Natural killer cell (primary cell): ENCODE results near the gene PRUNE2. TPM values are rescaled to one million over a fixed set of nuclear protein-coding genes. Genes with fewer than 3 reads are reported as not detected.

ENCODE experiments used
- ATAC-seq, 3 donors: fragments of 150-1000 bp in 2 of 3; fragments of 200-7000 bp in 1 of 3; cut with Tn5 transposase; 1 replicate in 1 of 3; 2 replicates in 2 of 3; pipeline ENCODE4 v1.10.0; 2021; ENCODE audit warnings: mild to moderate bottlenecking in 2 of 3, moderate library complexity in 2 of 3
- DNase-seq, 2 donors: peaks; one replicate each; pipeline versions ENCODE4 v3.0.0 to v3.0.0-alpha.2; 2013 to 2021; ENCODE audit warnings: mixed read lengths in 1 of 2
- H3K27ac ChIP-seq: one replicate; pipeline ENCODE4 v1.5.1; 2013; ENCODE audit warnings: mild to moderate bottlenecking, low read length
- H3K27me3 ChIP-seq: one replicate; pipeline ENCODE4 v1.6.1; 2013; ENCODE audit warnings: low read length; ENCODE audit not compliant: control insufficient read depth, insufficient read depth
- H3K36me3 ChIP-seq: one replicate; pipeline ENCODE4 v1.6.1; 2013; ENCODE audit warnings: low read length; ENCODE audit not compliant: control insufficient read depth, insufficient read depth
- H3K4me1 ChIP-seq: one replicate; pipeline ENCODE4 v1.6.1; 2013; ENCODE audit warnings: low read length; ENCODE audit not compliant: control insufficient read depth, insufficient read depth
- H3K4me3 ChIP-seq: one replicate; pipeline ENCODE4 v1.5.1; 2013; ENCODE audit warnings: low read length
- H3K9me3 ChIP-seq: one replicate; pipeline ENCODE4 v1.6.1; 2013; ENCODE audit warnings: low read length; ENCODE audit not compliant: control insufficient read depth, insufficient read depth
- H3K27ac Mint-ChIP-seq, 2 donors: one replicate each; pipeline ENCODE4 v1.8.0; 2022; ENCODE audit warnings: mild to moderate bottlenecking in 2 of 2, mixed read lengths in 2 of 2, moderate library complexity in 1 of 2
- H3K27me3 Mint-ChIP-seq, 2 donors: one replicate each; pipeline ENCODE4 v1.8.0; 2022; ENCODE audit warnings: low read depth in 2 of 2, mixed read lengths in 2 of 2
- H3K36me3 Mint-ChIP-seq: one replicate; pipeline ENCODE4 v1.8.0; 2022; ENCODE audit warnings: mixed read lengths
- H3K4me1 Mint-ChIP-seq, 2 donors: one replicate each; pipeline ENCODE4 v1.8.0; 2022; ENCODE audit warnings: mixed read lengths in 2 of 2
- H3K4me3 Mint-ChIP-seq: one replicate; pipeline ENCODE4 v1.8.0; 2022; ENCODE audit warnings: mild to moderate bottlenecking, moderate library complexity, mixed read lengths
- H3K9me3 Mint-ChIP-seq, 2 donors: one replicate each; pipeline ENCODE4 v1.8.0; 2022; ENCODE audit warnings: mixed read lengths in 2 of 2
- WGBS: methylation state at CpG from one replicate; pipeline ENCODE4 v1.1.7; 2013; ENCODE audit warnings: missing lambda C conversion rate; ENCODE audit not compliant: insufficient coverage; 5-methylcytosine and 5-hydroxymethylcytosine counted together
- intact Hi-C: fragments of 100-400 bp; cut with micrococcal nuclease; formaldehyde crosslinking; loops from one replicate; pipeline ENCODE4 v1.14.2; 2022
- total RNA-seq, 4 donors: library from RNA; stranded (reverse); fragments of 120-200 nt in 1 of 4; gene quantifications; one replicate each; pipeline versions ENCODE4 v1.2.3 to v1.2.4, GENCODE V29; 2013 to 2022
- TF ChIP-seq, protein P1 (sequence below): fragments of 200-600 bp; IDR thresholded peaks from one replicate; pipeline ENCODE4 v1.8.0; 2022; ENCODE audit warnings: antibody characterized with exemption

PRUNE2 gene
- total RNA-seq, 3 donors from 2014 or later (not counting 1 experiment from before 2014, with no cell fraction given), result 0.43 to 0.45 TPM; not detected in 1

GRCh38 chr9:76738402-76738801, 167.5 kb downstream of the PRUNE2 start:
- H3K36me3 ChIP-seq, result no peaks in the 10 kb centered on the region
- Mint-ChIP-seq H3K9me3 (peaks cover 0 to 2% of the 10 kb centered on the region in 2 donors), H3K4me1 (no peaks in the 10 kb centered on the region), H3K27me3 (peaks cover 13 to 51% of the 10 kb centered on the region in 2 donors), H3K36me3 (no peaks in the 10 kb centered on the region), H3K4me3 (no peak overlapping the region), H3K27ac (no peak overlapping the region)
- ATAC-seq, result no peak
- H3K27me3 ChIP-seq, result no peaks in the 10 kb centered on the region
- no peaks in the 10 kb centered on the region for H3K9me3 ChIP-seq
- no peaks in the 10 kb centered on the region for H3K4me1 ChIP-seq
- no peak overlapping the region for H3K4me3 ChIP-seq
- DNase-seq, result no peak
- intact Hi-C loops, result no loop called here
- TF ChIP-seq, protein P1, sequence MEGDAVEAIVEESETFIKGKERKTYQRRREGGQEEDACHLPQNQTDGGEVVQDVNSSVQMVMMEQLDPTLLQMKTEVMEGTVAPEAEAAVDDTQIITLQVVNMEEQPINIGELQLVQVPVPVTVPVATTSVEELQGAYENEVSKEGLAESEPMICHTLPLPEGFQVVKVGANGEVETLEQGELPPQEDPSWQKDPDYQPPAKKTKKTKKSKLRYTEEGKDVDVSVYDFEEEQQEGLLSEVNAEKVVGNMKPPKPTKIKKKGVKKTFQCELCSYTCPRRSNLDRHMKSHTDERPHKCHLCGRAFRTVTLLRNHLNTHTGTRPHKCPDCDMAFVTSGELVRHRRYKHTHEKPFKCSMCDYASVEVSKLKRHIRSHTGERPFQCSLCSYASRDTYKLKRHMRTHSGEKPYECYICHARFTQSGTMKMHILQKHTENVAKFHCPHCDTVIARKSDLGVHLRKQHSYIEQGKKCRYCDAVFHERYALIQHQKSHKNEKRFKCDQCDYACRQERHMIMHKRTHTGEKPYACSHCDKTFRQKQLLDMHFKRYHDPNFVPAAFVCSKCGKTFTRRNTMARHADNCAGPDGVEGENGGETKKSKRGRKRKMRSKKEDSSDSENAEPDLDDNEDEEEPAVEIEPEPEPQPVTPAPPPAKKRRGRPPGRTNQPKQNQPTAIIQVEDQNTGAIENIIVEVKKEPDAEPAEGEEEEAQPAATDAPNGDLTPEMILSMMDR, result no peak
- H3K27ac ChIP-seq, result no peak overlapping the region
- 91% methylated on average over 4 of the region's 5 CpGs for WGBS

GRCh38 chr9:76737154-76737902, 168.6 kb downstream of the PRUNE2 start:
- Histone ChIP-seq H3K27me3 (no peaks in the 10 kb centered on the region), H3K9me3 (no peaks in the 10 kb centered on the region), H3K36me3 (no peaks in the 10 kb centered on the region), H3K27ac (no peak overlapping the region), H3K4me3 (no peak overlapping the region), H3K4me1 (no peaks in the 10 kb centered on the region)
- DNase-seq, result no peak
- no peaks in the 10 kb centered on the region for H3K4me1 Mint-ChIP-seq
- TF ChIP-seq, protein P1, result no peak
- H3K4me3 Mint-ChIP-seq, result no peak overlapping the region
- no peak for ATAC-seq
- WGBS, result 75% methylated on average over 3 of the region's 3 CpGs
- H3K27ac Mint-ChIP-seq, result no peak overlapping the region
- no peaks in the 10 kb centered on the region for H3K36me3 Mint-ChIP-seq
- no peaks in the 10 kb centered on the region for H3K9me3 Mint-ChIP-seq
- peaks cover 13 to 40% of the 10 kb centered on the region in 2 donors for H3K27me3 Mint-ChIP-seq
- intact Hi-C loops, result no loop called here

- 88% methylated on average over 3 of the region's 3 CpGs for WGBS
- no peaks in the 10 kb centered on the region for H3K9me3 ChIP-seq
- Mint-ChIP-seq H3K4me1 (no peaks in the 10 kb centered on the region), H3K4me3 (no peak overlapping the region), H3K36me3 (no peaks in the 10 kb centered on the region), H3K9me3 (no peaks in the 10 kb centered on the region), H3K27me3 (peaks cover 10 to 44% of the 10 kb centered on the region in 2 donors), H3K27ac (no peak overlapping the region)
- H3K27ac ChIP-seq, result no peak overlapping the region
- ATAC-seq (no peak), DNase-seq (no peak)
- no peaks in the 10 kb centered on the region for H3K4me1 ChIP-seq
- intact Hi-C loops, result no loop called here
- no peaks in the 10 kb centered on the region for H3K36me3 ChIP-seq
- TF ChIP-seq, protein P1, result no peak
- no peak overlapping the region for H3K4me3 ChIP-seq
- no peaks in the 10 kb centered on the region for H3K27me3 ChIP-seq
These were observed 171.2 kb downstream of the PRUNE2 start for GRCh38 chr9:76734716-76735115.

DNA sequence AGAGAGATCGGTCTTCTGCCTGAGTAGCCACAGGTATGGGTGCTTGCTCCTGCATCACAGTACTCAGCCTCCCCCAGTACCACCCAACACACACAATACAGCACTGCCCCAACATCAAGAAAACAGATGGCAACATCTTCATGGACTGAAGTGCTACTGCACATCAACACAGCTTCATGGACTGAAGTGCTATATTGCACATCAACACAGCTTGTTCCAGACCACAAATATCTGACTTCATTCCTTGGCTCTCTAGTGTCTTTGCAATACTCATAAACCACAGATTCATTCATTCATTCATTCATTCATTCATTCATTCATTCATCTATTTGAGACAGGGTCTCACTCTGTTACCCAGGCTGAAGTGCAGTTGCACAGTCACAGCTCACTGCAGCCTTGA, 172.8 kb downstream of the PRUNE2 start:
- Histone ChIP-seq H3K36me3 (no peaks in the 10 kb centered on the region), H3K9me3 (no peaks in the 10 kb centered on the region), H3K27me3 (no peaks in the 10 kb centered on the region), H3K4me3 (no peak overlapping the region), H3K27ac (no peak overlapping the region), H3K4me1 (no peaks in the 10 kb centered on the region)
- Mint-ChIP-seq H3K36me3 (no peaks in the 10 kb centered on the region), H3K27ac (no peak overlapping the region), H3K4me3 (no peak overlapping the region), H3K9me3 (no peaks in the 10 kb centered on the region), H3K4me1 (no peaks in the 10 kb centered on the region), H3K27me3 (peaks cover 12 to 41% of the 10 kb centered on the region in 2 donors)
- DNase-seq (no peak), ATAC-seq (no peak)
- 100% methylated on average over 1 of the region's 1 CpG for WGBS
- TF ChIP-seq, protein P1, result no peak
- intact Hi-C loops, result no loop called here
